Parathyroid adenoma (tissue), 2 donors: ENCODE results near the gene UBTD2.

Experiments
- H2AFZ ChIP-seq: fragments of 300-600 bp; sonication (generic); one replicate; pipeline ENCODE4 v1.7.0; 2017; ENCODE audit warnings: antibody characterized with exemption, mild to moderate bottlenecking
- H3K27ac ChIP-seq: fragments of 300-600 bp; sonication (generic); one replicate; pipeline ENCODE4 v1.7.0; 2017
- H3K27me3 ChIP-seq: fragments of 300-600 bp; sonication (generic); one replicate; pipeline ENCODE4 v1.7.0; 2017; ENCODE audit warnings: low read length; ENCODE audit not compliant: control insufficient read depth, insufficient read depth
- H3K36me3 ChIP-seq: fragments of 300-600 bp; sonication (generic); one replicate; pipeline ENCODE4 v1.7.0; 2017; ENCODE audit warnings: low read length; ENCODE audit not compliant: control insufficient read depth, insufficient read depth
- H3K4me1 ChIP-seq: fragments of 300-600 bp; sonication (generic); one replicate; pipeline ENCODE4 v1.7.0; 2017; ENCODE audit warnings: control low read depth
- H3K4me2 ChIP-seq: fragments of 300-600 bp; sonication (generic); one replicate; pipeline ENCODE4 v1.7.0; 2017; ENCODE audit warnings: low read length
- H3K4me3 ChIP-seq: fragments of 300-600 bp; sonication (generic); one replicate; pipeline ENCODE4 v1.7.0; 2017; ENCODE audit warnings: low read depth, low read length
- H3K79me2 ChIP-seq: fragments of 300-600 bp; sonication (generic); one replicate; pipeline ENCODE4 v1.7.0; 2017; ENCODE audit warnings: control low read depth
- H3K9ac ChIP-seq: fragments of 300-600 bp; sonication (generic); one replicate; pipeline ENCODE4 v1.7.0; 2017; ENCODE audit warnings: mild to moderate bottlenecking
- H3K9me3 ChIP-seq: fragments of 300-600 bp; sonication (generic); one replicate; pipeline ENCODE4 v1.7.0; 2017; ENCODE audit warnings: low read length; ENCODE audit not compliant: control insufficient read depth
- TF ChIP-seq, protein P1 (sequence below): fragments of 300-600 bp; sonication (generic); IDR thresholded peaks from one replicate; pipeline ENCODE4 v1.7.0; 2017; ENCODE audit warnings: antibody characterized with exemption, mild to moderate bottlenecking
- donor health status: primary hyperparathyroidism.

UBTD2 gene

DNA sequence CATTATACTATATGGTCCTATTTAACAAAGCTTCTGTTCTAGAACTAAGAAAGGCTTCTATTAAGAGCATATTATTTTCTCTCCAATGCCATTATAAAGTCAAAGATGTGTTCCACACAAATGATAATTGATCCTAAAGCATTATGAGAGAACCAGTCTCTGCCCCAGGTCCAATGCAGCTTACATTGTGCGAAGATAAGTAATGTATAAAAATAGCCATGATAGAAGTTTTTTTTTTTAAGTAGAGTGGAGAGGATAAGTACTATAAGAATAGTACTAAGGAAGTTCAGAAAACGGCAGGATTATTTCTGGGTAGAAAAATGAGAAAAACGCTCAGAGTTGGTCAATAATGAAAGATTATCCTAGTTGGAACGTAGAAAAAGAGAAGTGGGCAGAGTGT is 15.6 kb downstream of the UBTD2 start:
- peaks cover 28% of the 10 kb centered on the region for H3K79me2 ChIP-seq
- no peak overlapping the region for H3K9ac ChIP-seq
- H3K27me3 ChIP-seq = no peaks in the 10 kb centered on the region
- no peak overlapping the region for H3K4me2 ChIP-seq
- no peaks in the 10 kb centered on the region for H3K4me1 ChIP-seq
- no peaks in the 10 kb centered on the region for H3K9me3 ChIP-seq
- no peak overlapping the region for H3K27ac ChIP-seq
- H2AFZ ChIP-seq = no peak overlapping the region
- no peaks in the 10 kb centered on the region for H3K36me3 ChIP-seq
- TF ChIP-seq, protein P1, sequence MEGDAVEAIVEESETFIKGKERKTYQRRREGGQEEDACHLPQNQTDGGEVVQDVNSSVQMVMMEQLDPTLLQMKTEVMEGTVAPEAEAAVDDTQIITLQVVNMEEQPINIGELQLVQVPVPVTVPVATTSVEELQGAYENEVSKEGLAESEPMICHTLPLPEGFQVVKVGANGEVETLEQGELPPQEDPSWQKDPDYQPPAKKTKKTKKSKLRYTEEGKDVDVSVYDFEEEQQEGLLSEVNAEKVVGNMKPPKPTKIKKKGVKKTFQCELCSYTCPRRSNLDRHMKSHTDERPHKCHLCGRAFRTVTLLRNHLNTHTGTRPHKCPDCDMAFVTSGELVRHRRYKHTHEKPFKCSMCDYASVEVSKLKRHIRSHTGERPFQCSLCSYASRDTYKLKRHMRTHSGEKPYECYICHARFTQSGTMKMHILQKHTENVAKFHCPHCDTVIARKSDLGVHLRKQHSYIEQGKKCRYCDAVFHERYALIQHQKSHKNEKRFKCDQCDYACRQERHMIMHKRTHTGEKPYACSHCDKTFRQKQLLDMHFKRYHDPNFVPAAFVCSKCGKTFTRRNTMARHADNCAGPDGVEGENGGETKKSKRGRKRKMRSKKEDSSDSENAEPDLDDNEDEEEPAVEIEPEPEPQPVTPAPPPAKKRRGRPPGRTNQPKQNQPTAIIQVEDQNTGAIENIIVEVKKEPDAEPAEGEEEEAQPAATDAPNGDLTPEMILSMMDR = no peak
- no peak overlapping the region for H3K4me3 ChIP-seq

DNA sequence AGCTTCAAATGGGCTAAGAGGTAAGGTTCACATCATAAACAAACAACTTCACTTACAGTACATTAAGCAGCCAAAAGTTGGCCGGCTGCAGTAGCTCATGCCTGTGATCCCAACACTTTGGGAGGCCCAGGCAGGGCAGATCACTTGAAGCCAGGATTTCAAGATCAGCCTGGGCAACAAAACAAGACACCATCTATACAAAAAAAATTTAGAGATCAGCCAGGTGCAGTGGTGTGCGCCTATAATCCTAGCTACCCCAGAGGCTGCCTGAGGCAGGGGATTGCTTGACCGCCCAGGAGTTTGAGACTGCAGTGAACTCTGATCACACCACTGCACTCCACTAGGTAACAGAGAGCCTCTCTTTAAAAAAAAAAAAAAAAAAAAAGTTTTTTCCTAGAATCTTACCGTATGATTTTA is 16.9 kb downstream of the UBTD2 start:
- TF ChIP-seq, protein P1 = no peak
- Histone ChIP-seq H3K27me3 (no peaks in the 10 kb centered on the region), H3K27ac (no peak overlapping the region), H3K4me2 (no peak overlapping the region), H3K4me3 (no peak overlapping the region), H3K4me1 (no peaks in the 10 kb centered on the region), H2AFZ (no peak overlapping the region), H3K9me3 (no peaks in the 10 kb centered on the region), H3K9ac (no peak overlapping the region), H3K79me2 (peaks cover 29% of the 10 kb centered on the region), H3K36me3 (no peaks in the 10 kb centered on the region)

DNA sequence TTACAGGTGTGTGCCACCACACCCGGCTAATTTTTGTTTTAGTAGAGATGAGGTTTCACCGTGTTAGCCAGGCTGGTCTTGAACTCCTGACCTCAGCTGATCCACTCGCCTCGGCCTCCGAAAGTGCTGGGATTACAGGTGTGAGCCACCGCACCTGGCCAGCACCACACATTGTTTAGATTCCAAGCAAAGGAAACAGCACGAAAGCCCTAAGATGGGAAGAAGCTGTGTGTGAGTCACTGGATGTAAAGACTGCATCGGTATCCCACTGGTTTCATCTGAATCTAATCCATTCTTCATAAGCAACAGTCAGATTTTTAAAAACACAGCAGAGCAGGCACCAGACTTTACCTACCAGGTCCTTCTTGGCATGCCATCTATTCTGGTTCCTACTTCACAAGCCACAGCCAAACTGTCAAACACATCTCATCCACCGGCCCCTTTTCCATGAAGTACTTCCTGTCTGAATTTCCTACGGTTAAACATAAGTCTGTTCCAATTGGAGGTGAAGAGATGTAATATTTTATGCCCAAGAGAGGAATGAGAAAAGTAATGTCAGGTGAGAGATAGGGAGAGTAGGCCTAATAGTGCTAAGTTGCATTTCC is 17.4 kb downstream of the UBTD2 start:
- Histone ChIP-seq H3K4me3 (no peak overlapping the region), H3K27me3 (no peaks in the 10 kb centered on the region), H3K9me3 (no peaks in the 10 kb centered on the region), H2AFZ (no peak overlapping the region), H3K4me1 (no peaks in the 10 kb centered on the region), H3K4me2 (no peak overlapping the region), H3K9ac (no peak overlapping the region), H3K79me2 (peaks cover 29% of the 10 kb centered on the region), H3K36me3 (no peaks in the 10 kb centered on the region), H3K27ac (no peak overlapping the region)
- TF ChIP-seq, protein P1 = no peak

DNA sequence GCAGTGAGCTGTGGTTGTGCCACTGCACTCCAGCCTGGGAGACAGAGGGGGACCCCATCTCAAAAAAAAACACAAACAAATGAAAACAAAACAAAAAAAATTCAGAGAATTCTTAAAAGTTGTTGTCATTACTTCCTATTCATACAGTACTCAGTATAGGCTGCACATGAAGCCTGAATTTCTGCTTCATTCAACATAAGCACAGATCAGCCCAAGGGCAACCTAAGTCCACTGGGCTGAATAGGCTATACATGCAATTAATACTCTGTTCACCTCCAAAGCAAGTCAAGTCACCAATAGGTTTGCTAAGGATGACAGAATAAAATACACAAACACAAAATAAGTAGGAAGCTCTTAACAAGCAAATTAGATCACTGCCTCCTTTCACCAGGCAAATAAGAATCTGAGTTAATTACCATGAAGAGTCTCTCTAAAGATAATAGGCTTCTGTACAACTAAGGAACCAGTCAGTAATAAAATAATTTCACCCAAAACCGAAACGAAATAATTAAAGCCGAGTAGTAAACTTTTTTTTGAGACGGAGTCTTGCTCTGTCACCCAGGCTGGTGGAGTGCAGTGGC is 18.7 kb downstream of the UBTD2 start:
- H3K27me3 ChIP-seq = no peaks in the 10 kb centered on the region
- TF ChIP-seq, protein P1 = no peak

DNA sequence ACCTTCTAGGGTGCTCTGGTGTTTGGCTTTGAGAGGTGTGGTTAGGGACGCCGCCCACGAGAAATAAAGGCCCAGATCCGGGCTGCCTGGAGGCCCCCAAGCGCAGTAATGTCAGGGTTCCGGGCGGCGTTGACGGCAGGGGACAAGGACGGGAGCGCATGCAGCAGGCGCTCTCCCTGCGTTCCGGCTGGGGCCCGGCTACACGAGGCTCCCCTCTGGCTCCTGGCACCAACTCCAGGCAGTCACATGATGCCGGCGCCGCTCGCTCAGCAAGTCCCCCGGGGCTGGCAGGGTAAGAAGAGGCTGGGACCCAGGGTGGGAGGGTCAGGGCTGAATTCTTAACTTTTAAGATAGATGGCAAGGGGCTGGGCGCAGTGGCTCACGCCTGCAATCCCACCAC is 28.1 kb downstream of the UBTD2 start:
- H3K9me3 ChIP-seq = no peaks in the 10 kb centered on the region
- no peaks in the 10 kb centered on the region for H3K4me1 ChIP-seq
- H3K4me2 ChIP-seq = no peak overlapping the region
- TF ChIP-seq, protein P1 = no peak
- H3K79me2 ChIP-seq = peaks cover 10% of the 10 kb centered on the region
- H2AFZ ChIP-seq = no peak overlapping the region
- no peak overlapping the region for H3K27ac ChIP-seq
- no peaks in the 10 kb centered on the region for H3K27me3 ChIP-seq
- H3K9ac ChIP-seq = no peak overlapping the region
- H3K4me3 ChIP-seq = no peak overlapping the region
- no peaks in the 10 kb centered on the region for H3K36me3 ChIP-seq

More for the DNA sequence above, 18.7 kb downstream of the UBTD2 start:
- Histone ChIP-seq H3K4me2 (no peak overlapping the region), H2AFZ (no peak overlapping the region), H3K9me3 (no peaks in the 10 kb centered on the region), H3K9ac (no peak overlapping the region), H3K27ac (no peak overlapping the region), H3K4me3 (no peak overlapping the region), H3K4me1 (no peaks in the 10 kb centered on the region), H3K36me3 (no peaks in the 10 kb centered on the region), H3K79me2 (peaks cover 25% of the 10 kb centered on the region)
